Choroid plexus epithelial cell (primary cell): ENCODE data around the gene DLGAP1.
"Not testable (repeated sequence)": the region's sequence is repeated elsewhere in the genome, so short reads cannot be mapped to it uniquely, and the experiment has no call there.

ENCODE experiments used
- DNase-seq: peaks from one replicate; pipeline ENCODE4 v3.0.0-alpha.2; 2010; ENCODE audit warnings: low read depth
- H3K4me3 ChIP-seq: 2 replicates; pipeline ENCODE4 v1.5.1; 2011; ENCODE audit warnings: low read depth, mild to moderate bottlenecking, control low read depth, low read length, moderate library complexity
- CTCF ChIP-seq: conservative IDR thresholded peaks from 2 replicates; pipeline ENCODE4 v1.5.1; 2011; ENCODE audit warnings: low read depth, mild to moderate bottlenecking, control low read depth, inconsistent platforms, low read length, moderate library complexity

DLGAP1 gene

GRCh38 chr18:3583873-3584247 lies 871.2 kb downstream of the DLGAP1 start:
- TF ChIP-seq CTCF = no peak
- no peak overlapping the region for H3K4me3 ChIP-seq

GRCh38 chr18:3583106-3583872 lies 871.8 kb downstream of the DLGAP1 start:
- not testable (repeated sequence) for H3K4me3 ChIP-seq, DNase-seq

More at GRCh38 chr18:3583873-3584247, 871.2 kb downstream of the DLGAP1 start:
- DNase-seq = no peak

- no peak for DNase-seq
- TF ChIP-seq CTCF = no peak
- H3K4me3 ChIP-seq = no peak overlapping the region
Measured at GRCh38 chr18:3581890-3582289, 873.2 kb downstream of the DLGAP1 start.

- H3K4me3 ChIP-seq, DNase-seq: not testable (repeated sequence)
Measured at GRCh38 chr18:3580523-3581025, 874.5 kb downstream of the DLGAP1 start.

GRCh38 chr18:3579701-3580100 lies 875.4 kb downstream of the DLGAP1 start:
- DNase-seq = peak; percentile 97
- TF ChIP-seq CTCF = no peak

GRCh38 chr18:3578621-3579020 lies 876.5 kb downstream of the DLGAP1 start:
- DNase-seq = no peak
- no peak for TF ChIP-seq CTCF

More at GRCh38 chr18:3579701-3580100, 875.4 kb downstream of the DLGAP1 start:
- H3K4me3 ChIP-seq = no peak overlapping the region

GRCh38 chr18:3577281-3577855 lies 877.7 kb downstream of the DLGAP1 start:
- no peak for TF ChIP-seq CTCF
- no peak overlapping the region for H3K4me3 ChIP-seq
- DNase-seq = no peak

More at GRCh38 chr18:3578621-3579020, 876.5 kb downstream of the DLGAP1 start:
- no peak overlapping the region for H3K4me3 ChIP-seq

- no peak for TF ChIP-seq CTCF
- H3K4me3 ChIP-seq = no peak overlapping the region
- DNase-seq = no peak
Measured at GRCh38 chr18:3572761-3573160, 882.3 kb downstream of the DLGAP1 start.
